ENCODE measurements around the gene SIRT7.

- TF ChIP-seq, protein P1, sequence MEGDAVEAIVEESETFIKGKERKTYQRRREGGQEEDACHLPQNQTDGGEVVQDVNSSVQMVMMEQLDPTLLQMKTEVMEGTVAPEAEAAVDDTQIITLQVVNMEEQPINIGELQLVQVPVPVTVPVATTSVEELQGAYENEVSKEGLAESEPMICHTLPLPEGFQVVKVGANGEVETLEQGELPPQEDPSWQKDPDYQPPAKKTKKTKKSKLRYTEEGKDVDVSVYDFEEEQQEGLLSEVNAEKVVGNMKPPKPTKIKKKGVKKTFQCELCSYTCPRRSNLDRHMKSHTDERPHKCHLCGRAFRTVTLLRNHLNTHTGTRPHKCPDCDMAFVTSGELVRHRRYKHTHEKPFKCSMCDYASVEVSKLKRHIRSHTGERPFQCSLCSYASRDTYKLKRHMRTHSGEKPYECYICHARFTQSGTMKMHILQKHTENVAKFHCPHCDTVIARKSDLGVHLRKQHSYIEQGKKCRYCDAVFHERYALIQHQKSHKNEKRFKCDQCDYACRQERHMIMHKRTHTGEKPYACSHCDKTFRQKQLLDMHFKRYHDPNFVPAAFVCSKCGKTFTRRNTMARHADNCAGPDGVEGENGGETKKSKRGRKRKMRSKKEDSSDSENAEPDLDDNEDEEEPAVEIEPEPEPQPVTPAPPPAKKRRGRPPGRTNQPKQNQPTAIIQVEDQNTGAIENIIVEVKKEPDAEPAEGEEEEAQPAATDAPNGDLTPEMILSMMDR (IDR thresholded peaks at IDR 0.05), result no peak
- TF ChIP-seq EP300 (IDR thresholded peaks at IDR 0.05) (no peak), POLR2A (IDR thresholded peaks at IDR 0.05) (no peak)
Measured at GRCh38 chr17:81940538-81941483, 22.8 kb upstream of the SIRT7 start.

Data from ovary (tissue), 3 donors.